ENCODE results near the gene PTK6. TPM values are rescaled to one million over a fixed set of nuclear protein-coding genes. Genes with fewer than 3 reads are reported as not detected.
A peak's percentile ranks its signal among the peaks of the same experiment; 100 is the strongest.

Gene PTK6
- total and polyA plus RNA-seq, 2 of the 13 experiments (the other 11 are each of a cell fraction or from before 2014, with no cell fraction given): 0.08 TPM; not detected in 1

- Histone ChIP-seq H3K9ac (ENCODE audit: insufficient read depth, low read depth, low read length) (no peak overlapping the region), H3K9me3 (ENCODE audit: low read length) (no peaks in the 10 kb centered on the region), H3K27ac (ENCODE audit: extremely low read length, insufficient read depth, low read length) (no peak overlapping the region), H3K36me3 (replicated peaks in 1 of 2; ENCODE audit: control insufficient read depth in 1 of 2, insufficient read depth in 2 of 2, low read length in 2 of 2) (peaks cover 8 to 10% of the 10 kb centered on the region in 2 experiments; a peak in 4 of 5 replicates), H4K20me1 (ENCODE audit: insufficient read depth, low read length) (no peaks in the 10 kb centered on the region), H3K4me3 (replicated peaks in 1 of 3; ENCODE audit: insufficient read depth in 1 of 3, low read depth in 2 of 3, low read length in 3 of 3) (no peak overlapping the region), H3K4me2 (ENCODE audit: low read depth, low read length) (no peak overlapping the region), H3K27me3 (ENCODE audit: control insufficient read depth in 1 of 2, insufficient read depth in 2 of 2, low read length in 2 of 2) (peaks cover 0 to 7% of the 10 kb centered on the region in 2 experiments; a peak in 2 of 5 replicates), H2AFZ (ENCODE audit: low read length) (no peak overlapping the region), H3K4me1 (ENCODE audit: insufficient read depth, low read length) (peaks cover 33% of the 10 kb centered on the region), H3K79me2 (ENCODE audit: insufficient read depth, low read length) (no peaks in the 10 kb centered on the region)
- ATAC-seq (no peak), FAIRE-seq (no peak), DNase-seq (ENCODE audit: low spot score) (no peak)
- POLR2A ChIA-PET: no interaction called here
- BruUV-seq (replicated peaks): no TSS peak
- WGBS (ENCODE audit: low lambda C conversion rate): 88% methylated on average over 17 of the region's 17 CpGs
- intact Hi-C loops (cut with micrococcal nuclease; ENCODE audit: unreplicated experiment) (no loop called here), in situ Hi-C loops (cut with HindIII; ENCODE audit: extremely low pct_ligation_motif_present, low pct_unique_long_range_greater_than_20kb) (no loop called here)
- TF ChIP-seq ZNF775 (CRISPR knock-in tag; IDR thresholded peaks at IDR 0.05; ENCODE audit: borderline replicate concordance) (no peak), ZNF644 (CRISPR knock-in tag; IDR thresholded peaks at IDR 0.05; ENCODE audit: low read depth) (no peak), ZFP36L2 (CRISPR knock-in tag; IDR thresholded peaks at IDR 0.05) (no peak), ZC3H13 (CRISPR knock-in tag; IDR thresholded peaks at IDR 0.05) (0 out of 2 replicates have a peak, but pooled peaks have one; percentile 53), SATB2 (CRISPR knock-in tag; IDR thresholded peaks at IDR 0.05) (no peak), KDM2A (CRISPR knock-in tag; IDR thresholded peaks at IDR 0.05; ENCODE audit: borderline replicate concordance, low read depth) (0 out of 2 replicates have a peak, but pooled peaks have one; percentile 42), ZSCAN9 (CRISPR knock-in tag; IDR thresholded peaks at IDR 0.05; ENCODE audit: borderline replicate concordance) (no peak), KAT8 (CRISPR knock-in tag; IDR thresholded peaks at IDR 0.05) (no peak), AGO2 (optimal IDR thresholded peaks at IDR 0.05; ENCODE audit: low read depth, low read length) (peak; percentile 77), ZBTB38 (CRISPR knock-in tag; IDR thresholded peaks at IDR 0.05) (0 out of 2 replicates have a peak, but pooled peaks have one; percentile 19), MEIS1 (CRISPR knock-in tag; IDR thresholded peaks at IDR 0.05; ENCODE audit: borderline replicate concordance) (no peak)
- TF ChIP-seq, protein P1, sequence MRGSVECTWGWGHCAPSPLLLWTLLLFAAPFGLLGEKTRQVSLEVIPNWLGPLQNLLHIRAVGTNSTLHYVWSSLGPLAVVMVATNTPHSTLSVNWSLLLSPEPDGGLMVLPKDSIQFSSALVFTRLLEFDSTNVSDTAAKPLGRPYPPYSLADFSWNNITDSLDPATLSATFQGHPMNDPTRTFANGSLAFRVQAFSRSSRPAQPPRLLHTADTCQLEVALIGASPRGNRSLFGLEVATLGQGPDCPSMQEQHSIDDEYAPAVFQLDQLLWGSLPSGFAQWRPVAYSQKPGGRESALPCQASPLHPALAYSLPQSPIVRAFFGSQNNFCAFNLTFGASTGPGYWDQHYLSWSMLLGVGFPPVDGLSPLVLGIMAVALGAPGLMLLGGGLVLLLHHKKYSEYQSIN (CRISPR knock-in tag; IDR thresholded peaks at IDR 0.05; ENCODE audit: borderline replicate concordance): no peak
- CTCF ChIA-PET (ENCODE audit: low intra/inter-chr PET ratio, low total read pairs): no interaction called here
Measured at GRCh38 chr20:63586797-63587196, 49.6 kb upstream of the PTK6 start.

Measured in HepG2 (cell line).